ENCODE data around the gene DHX8.

DHX8 gene

DNA sequence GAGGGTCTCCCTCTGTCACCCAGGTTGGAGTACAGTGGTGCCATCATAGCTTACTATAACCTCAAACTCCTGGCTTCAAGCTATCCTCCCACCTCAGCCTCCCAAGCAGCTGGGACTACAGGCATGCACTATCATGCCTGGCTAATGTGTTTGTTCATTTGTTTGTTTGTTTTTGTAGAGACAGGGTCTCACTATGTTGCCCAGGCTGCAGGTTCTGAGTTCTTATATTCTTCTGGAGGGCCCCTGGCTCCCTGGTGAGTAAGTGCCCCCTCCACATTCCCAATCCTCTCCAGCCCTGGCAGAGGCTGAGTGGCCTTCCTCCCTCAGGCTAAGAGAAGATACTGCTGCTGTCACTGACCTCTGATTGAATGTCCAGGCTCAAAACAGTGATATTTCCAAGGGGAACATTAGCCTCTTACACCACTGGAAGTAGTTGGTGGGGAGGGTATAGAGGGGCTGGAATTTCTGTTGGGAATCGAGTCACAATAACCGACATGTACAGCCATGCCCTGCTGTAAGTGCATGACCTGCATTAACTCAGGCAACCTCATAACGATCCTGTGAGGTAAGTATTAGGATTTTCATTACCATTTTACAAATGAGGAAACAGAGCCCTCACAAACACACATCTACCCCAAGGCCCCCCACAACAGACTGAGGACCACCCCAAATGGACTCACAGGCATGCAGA lies 65.1 kb downstream of the DHX8 start:
- DNase-seq = no peak

DNA sequence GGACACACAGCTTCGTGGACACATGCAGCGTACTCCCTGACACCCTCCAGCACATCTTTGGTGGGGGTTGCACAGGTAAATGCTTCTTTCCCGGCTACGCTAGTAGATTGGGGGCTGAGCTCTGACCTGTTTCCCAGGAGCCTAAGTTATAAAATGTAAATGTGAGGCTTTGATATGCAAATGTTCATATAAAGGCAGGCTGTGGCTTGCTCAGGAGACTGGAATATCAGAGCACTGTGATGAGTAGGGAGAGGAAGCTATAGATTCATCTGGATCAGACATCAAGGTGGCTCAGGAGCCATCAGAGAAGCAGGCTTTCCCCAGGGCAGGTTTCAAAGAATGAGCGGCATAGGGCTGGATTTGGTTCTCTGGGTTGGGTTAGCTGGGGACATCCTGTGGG lies 65.7 kb downstream of the DHX8 start:
- no peak for DNase-seq

DNA sequence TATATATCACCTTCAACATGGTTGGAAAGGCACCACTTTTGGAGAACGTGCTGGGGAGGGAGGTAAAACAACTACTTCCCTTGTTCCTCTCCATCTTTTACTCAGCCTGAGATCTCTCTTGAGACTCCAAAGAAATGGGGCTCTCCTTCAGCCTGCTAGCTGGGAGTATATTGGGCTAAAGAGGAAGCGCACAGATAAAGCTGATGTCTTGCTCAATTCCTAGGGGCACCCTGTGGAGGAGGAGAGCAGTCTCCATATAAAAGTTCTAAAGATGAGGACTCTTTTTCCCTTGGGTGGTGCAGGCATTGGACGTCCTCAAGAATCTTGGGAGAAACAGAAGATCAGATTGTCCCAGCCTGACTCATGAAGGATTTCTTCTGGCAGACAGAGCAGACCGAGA lies 67.0 kb downstream of the DHX8 start:
- DNase-seq = no peak

DNA sequence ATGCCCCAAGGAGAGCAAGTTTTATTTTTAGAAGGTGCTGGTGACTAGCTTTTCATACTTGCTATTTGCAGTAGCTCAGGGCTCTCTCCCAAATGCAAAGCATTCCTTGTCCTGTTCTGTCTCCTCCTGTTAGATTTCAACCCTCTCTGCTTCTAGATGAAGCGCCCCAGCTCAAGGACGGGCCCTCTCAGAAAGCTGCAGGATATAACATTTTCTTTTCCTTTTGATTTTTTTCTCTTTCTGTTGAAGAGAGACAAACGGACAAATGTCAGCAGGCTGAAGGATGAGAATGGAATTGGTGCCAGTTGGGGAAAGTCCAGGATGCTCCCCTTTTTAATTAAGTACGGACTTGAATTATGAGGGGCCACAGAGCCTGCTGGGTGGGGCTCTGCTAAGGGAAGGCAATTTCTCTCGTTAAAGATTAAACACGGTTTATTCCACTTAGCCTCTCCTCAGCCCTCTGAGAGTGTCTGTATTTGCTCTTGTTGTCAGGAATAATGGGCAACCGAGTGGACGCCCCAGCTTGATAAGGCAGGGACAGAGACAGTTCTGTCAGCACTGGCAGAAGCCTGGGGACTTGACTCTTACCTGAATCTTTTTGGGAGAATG lies 68.6 kb downstream of the DHX8 start:
- DNase-seq = no peak

GRCh38 chr17:43553573-43553972 lies 69.8 kb downstream of the DHX8 start:
- DNase-seq = no peak

DNA sequence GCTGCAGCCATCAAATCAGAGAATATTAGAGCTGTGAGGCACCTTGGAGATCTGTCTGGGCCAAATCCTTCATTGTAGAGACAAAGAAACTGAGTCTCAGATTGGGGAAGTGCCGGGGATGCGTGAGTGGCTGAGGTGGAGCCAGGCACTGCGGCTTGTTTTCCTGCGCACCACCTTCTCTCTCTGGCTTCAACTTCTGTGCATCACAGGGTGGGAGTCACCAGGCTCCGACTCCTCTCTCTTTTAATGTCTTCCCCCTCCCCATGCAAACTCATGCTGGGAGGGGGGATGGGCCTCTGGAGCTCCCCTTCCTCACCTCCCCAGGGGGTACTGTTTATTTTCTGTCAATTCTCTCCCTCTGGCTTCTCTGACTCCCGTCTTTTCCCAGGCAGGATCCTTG lies 71.1 kb downstream of the DHX8 start:
- DNase-seq = no peak

DNA sequence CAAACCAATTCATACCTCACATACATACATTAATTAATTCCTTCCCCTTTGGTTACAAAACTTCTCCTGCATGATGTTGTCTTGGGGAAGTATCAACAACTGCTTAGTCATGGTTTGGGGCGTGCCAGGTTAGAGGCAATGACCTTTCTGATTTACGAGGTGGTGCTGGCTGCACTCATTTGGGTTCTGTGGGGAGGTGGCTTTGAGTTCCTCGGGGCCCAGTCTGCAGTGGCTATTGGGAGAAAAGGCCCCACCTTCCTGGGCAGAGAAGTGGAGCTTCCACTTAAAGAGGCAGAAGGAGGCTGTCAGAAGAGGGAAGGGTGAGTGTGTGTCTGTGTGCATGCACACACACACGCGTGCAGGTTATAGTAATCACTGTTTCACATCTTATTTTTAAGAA lies 72.5 kb downstream of the DHX8 start:
- DNase-seq = no peak

DNA sequence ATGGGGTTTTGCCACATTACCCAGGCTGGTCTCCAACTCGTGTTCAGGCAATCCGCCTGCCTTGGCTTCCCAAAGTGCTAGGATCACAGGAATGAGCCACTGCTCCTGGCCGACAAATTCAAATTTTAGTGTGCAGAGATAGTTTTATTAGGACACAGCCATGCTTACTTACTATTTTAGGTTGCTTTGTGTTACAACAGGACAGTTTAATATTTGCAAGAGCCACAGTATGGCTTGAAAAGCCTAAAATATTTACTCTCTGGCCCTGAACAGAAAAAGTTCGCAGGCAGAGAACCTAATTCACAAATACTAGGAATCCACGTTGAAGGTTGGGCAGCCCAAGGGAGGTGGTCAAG lies 75.0 kb downstream of the DHX8 start:
- no peak for DNase-seq

- no peak for DNase-seq
Observed at GRCh38 chr17:43559161-43559816, 75.5 kb downstream of the DHX8 start.

DNA sequence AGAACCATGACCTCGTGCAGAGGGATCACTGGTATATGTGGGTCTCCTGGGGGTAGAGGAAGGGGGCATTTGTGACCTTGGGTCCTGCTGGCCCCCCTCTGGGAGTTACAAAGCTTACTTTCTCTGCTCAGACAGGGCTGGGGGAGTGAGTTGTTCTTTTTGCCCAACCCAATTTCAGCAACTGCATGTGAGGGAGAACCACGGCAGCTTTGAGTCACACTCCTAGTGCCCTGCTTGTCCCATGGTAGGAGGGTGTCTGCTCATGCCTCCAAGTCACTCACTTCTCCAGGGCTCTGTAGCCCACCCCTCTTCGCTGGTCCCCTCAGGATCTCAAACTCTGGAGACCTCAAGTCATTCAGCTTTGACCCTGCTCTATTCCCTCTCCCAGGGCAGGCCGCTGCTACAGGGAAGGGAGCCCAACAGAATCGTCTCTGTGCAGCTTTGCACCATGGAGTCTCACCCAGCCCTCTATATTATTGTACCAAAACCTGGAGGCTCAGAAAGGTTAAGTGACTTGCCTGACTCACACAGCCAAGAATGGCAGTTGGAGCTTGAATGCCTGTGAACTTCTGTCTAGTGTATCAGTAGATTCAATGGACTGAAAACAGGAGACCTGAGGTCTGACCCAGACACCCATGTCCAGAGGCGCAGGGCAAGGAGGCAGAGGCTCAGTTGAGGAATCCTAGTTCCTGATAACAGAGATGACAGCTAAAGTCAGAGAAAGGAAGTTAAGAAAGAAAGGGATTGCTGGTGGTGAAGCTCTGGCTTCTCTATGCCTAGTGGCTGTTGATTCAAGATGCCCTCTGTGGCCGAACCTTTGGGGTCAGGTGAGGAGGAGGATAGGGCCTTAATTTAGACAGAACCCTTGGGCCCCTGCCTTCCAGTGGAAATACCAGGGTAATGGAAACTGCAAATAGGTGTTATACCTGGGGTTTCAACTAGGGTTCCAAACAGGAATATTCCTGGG lies 77.0 kb downstream of the DHX8 start:
- DNase-seq = no peak

DNA sequence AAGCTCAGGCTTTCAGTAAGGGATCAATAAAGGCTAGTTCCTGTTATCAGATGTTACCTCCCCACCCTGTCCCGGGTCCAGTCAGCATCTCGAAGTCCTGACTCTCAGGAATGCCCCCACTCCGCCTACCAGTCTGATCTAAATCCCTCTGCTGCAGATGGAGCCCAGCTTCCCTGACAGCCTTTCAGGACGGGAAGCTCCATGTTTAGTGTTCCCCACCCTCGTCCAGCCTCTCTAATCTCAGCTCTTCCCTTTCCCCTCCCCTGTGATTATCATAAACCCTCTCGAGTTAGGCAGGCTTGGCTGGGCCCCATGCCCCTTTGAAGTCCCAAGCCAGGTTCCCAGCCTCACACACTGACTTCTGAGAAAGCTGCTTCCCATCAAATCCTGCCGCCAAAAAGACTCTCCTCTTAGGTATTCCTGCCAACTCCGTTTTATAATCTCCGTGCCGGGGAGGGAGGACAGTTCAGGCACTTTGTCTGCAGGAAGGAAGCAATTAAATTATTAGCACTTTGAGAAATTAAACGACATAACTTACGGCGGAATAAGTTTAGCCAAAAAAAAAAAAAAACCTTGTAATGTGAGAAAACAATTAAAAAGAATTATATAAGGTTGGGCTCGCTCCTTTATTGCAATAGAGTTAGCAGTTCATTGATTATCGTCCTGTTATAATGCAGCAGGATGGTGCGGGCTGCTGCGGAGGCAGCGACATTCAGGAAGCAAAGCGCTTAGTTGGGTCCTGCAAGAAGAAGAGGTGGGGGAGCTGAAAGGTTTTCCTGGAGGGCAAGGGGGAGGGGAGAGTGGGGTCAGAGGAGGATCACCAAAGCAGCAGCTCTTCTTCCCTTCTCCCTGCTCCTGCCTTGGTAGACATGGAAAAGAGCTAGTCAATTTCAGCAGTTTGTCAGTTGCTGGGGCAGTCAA lies 79.2 kb downstream of the DHX8 start:
- DNase-seq = no peak

DNA sequence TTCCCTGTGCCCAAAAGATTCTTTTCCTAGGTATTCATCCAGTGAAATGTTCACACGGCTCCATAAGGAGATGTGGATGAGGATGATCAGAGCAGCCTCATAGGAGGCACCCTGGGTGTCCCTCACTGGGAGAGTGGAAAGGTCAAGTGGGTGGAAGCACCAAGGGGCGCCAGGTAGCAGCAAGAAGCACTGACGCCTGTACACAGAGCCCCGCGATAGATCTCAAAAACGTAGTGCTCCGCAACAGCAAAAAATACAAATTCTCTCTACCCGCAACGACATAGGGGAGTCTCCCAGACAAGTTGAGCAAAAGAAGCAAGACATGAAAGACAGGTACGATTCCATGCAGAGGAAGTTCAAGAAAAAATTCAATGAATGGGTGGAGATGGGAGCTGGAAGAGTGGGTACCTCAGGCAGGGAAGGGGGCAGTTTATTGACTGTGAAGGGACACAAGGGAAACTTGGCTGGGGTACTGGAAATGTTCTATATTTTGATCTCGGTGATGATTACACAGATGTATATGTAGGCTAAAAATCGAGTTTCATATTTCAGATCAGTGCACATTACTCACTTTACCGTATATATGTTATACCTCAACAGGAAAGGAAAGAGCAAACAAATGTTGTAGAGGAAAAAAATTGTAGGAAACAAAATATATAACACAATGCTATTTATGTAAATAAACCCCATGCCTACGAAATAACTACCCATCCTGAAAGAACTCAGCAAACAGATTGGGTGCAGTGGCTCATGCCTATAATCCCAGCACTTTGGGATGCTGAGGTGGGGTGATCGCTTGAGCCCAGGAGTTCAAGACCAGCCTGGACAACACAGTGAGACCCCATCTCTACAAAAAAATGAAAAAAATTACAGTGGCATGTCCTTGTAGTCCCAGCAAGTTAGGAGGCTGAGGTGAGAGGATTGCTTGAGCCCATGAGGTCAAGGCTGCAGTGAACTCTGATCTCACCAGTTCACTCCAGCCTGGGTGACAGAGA lies 80.1 kb downstream of the DHX8 start:
- no peak for DNase-seq

DNA sequence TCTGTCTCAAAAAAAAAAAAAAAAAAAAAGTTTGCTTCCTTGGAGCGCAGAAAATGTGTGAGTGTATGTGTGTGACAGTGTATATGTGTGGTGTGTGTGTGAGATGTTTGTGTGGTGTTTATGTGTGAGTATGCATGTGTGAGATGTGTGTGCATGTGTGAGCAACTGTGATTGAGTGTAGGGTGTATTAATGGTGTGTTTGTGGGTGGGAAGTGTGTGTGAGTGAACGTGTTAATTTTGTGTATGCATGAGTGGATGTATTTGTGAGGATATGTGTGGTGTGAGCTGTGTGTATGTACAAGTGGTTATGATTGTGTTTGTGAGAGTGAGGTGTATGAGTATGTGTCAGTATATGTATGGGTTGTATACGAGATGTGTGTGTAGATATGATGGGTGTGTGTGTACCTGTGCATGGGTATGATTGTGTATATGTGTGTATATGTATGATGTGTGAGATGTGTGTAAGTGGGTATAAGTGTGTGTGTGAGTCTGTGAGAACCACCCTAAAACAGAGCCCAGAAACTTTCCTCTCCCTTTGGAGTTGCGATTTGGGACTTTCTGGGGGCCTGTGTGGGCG lies 84.8 kb downstream of the DHX8 start:
- DNase-seq = no peak

DNA sequence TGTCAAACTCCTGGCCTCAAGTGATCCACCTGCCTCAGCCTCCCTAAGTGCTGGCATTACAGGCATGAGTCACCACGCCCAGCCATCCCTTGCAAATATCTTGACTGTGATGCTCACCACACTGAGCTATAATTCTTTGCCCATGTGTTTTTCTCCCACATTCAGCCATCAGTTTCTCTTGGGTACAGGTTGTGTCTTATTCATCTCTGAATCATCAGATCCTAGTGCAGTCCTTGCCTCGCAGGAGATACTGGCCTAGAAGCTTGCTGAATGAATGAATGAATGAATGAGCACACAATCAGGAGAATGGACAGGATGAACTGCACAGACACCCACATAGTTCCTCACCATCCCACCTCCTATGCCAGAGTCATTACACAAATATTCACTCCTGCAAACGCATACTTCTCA lies 86.7 kb downstream of the DHX8 start:
- no peak for DNase-seq

GRCh38 chr17:43572368-43572980 lies 88.7 kb downstream of the DHX8 start:
- DNase-seq = no peak

- DNase-seq = no peak
Observed at GRCh38 chr17:43573579-43574321, 90.0 kb downstream of the DHX8 start.

GRCh38 chr17:43574348-43574747 lies 90.6 kb downstream of the DHX8 start:
- DNase-seq = no peak

- no peak for DNase-seq
Observed at GRCh38 chr17:43574896-43575525, 91.2 kb downstream of the DHX8 start.

All from NCI-H1092 treated with DMSO at 0.1 percent for 48 hours (cell line).